Tibial artery (tissue), 4 donors: ENCODE results near the gene PHKB.

ENCODE experiments used
- DNase-seq, 2 donors: peaks; one replicate each; pipeline ENCODE4 v3.0.0-alpha.2; 2019
- H3K27ac ChIP-seq, 2 donors: fragments of 200-600 bp; sonication (generic) in 1 of 2; 1 replicate in 1 of 2; 2 replicates in 1 of 2; pipeline ENCODE4 v1.5.1; 2018 to 2019; ENCODE audit warnings: mild to moderate bottlenecking in 1 of 2
- H3K27me3 ChIP-seq, 2 donors: fragments of 200-600 bp; sonication (generic) in 1 of 2; one replicate each; pipeline versions ENCODE4 v1.5.1 to v1.6.0; 2016 to 2019
- H3K36me3 ChIP-seq, 3 donors: fragments of 200-600 bp; sonication (generic) in 2 of 3; one replicate each; pipeline ENCODE4 v1.5.1; 2016 to 2019; ENCODE audit warnings: mild to moderate bottlenecking in 2 of 3
- H3K4me1 ChIP-seq, 4 donors: fragments of 200-600 bp; sonication (generic) in 2 of 4; 1 replicate in 3 of 4; 2 replicates in 1 of 4; pipeline ENCODE4 v1.5.1; 2016 to 2019
- H3K4me3 ChIP-seq, 2 donors: fragments of 200-600 bp; sonication (generic) in 1 of 2; 1 replicate in 1 of 2; 2 replicates in 1 of 2; pipeline ENCODE4 v1.5.1; 2018 to 2019; ENCODE audit warnings: mild to moderate bottlenecking in 2 of 2
- H3K9me3 ChIP-seq, 3 donors: fragments of 200-600 bp; sonication (generic) in 1 of 3; one replicate each; pipeline ENCODE4 v1.5.1; 2016 to 2019
- intact Hi-C: fragments of 100-400 bp; cut with DNase I; formaldehyde crosslinking; loops from one replicate; pipeline ENCODE4 v1.15.0; 2023; ENCODE audit warnings: low total_unique reads
- TF ChIP-seq, protein P1 (sequence below), 2 experiments: fragments of 200-600 bp in 1 of 2; fragments of 450-650 bp in 1 of 2; IDR thresholded peaks; one replicate each; pipeline ENCODE4 v1.5.1; 2017 to 2019; ENCODE audit warnings: antibody characterized with exemption in 2 of 2, mild to moderate bottlenecking in 1 of 2, moderate library complexity in 1 of 2

PHKB gene

DNA sequence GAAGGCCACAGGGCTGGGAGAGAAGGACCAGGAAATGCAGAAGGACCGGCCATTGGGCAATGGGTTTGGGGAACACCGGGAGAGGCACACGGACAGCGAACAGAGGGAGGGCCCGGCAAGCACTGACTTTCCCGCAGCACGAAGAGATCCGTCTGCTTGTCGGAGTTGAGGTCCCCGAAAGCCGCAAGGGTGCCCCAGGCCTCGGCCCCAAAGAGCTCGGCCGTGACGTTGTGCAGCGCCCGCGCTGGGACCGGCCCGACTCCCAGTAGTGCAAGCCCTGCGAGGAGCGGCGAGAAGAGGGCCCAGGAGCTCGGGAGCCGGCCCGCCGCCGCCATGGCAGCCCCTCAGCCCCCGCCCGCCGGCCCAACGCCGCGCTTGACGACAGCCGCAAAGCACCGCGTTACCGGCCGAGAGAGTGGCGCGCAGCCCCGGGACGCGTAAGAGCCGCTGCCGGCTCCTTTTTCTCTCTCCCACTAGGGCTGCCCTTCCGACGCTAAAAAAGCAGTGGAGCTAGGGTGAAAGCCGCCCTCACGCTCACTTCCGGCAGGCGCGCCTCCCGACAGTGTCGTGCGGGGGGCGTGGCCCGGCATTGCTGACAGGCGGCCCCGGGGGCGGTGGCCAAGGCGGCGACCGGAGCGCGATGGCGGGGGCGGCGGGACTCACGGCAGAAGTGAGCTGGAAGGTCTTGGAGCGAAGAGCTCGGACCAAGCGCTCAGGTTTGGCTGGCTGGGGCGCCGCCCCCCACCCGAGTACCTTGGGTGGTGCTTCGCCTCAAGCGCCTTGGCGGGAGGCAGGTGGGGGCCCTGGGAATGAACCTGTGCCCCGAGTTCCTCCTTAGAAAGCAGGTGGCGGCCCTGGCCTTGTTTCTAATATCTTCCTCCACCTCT is at the start of gene PHKB, which contains the start of gene ITFG1:
Gene PHKB, plus strand, starts transcription at position 621 of the 887 bp plus-strand sequence. Its CDS starts 20 bp downstream, at position 641.
Gene ITFG1, minus strand, starts transcription at position 353 of the 887 bp plus-strand sequence. Its CDS starts 18 bp downstream, at position 335.
- TF ChIP-seq, protein P1, sequence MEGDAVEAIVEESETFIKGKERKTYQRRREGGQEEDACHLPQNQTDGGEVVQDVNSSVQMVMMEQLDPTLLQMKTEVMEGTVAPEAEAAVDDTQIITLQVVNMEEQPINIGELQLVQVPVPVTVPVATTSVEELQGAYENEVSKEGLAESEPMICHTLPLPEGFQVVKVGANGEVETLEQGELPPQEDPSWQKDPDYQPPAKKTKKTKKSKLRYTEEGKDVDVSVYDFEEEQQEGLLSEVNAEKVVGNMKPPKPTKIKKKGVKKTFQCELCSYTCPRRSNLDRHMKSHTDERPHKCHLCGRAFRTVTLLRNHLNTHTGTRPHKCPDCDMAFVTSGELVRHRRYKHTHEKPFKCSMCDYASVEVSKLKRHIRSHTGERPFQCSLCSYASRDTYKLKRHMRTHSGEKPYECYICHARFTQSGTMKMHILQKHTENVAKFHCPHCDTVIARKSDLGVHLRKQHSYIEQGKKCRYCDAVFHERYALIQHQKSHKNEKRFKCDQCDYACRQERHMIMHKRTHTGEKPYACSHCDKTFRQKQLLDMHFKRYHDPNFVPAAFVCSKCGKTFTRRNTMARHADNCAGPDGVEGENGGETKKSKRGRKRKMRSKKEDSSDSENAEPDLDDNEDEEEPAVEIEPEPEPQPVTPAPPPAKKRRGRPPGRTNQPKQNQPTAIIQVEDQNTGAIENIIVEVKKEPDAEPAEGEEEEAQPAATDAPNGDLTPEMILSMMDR (IDR thresholded peaks at IDR 0.05), result no peak
- no peaks in the 10 kb centered on the region for H3K27me3 ChIP-seq
- H3K9me3 ChIP-seq, result no peaks in the 10 kb centered on the region
- H3K36me3 ChIP-seq, result peaks cover 0 to 13% (median 7%) of the 10 kb centered on the region in 3 donors
- intact Hi-C loops, result no loop called here
- peak within 1 kb of the TSS; percentile 76 to 97 for H3K4me3 ChIP-seq
- H3K27ac ChIP-seq, result peak within 1 kb of the TSS; percentile 86 to 98
- DNase-seq, result peak; percentile 90 to 95
- H3K4me1 ChIP-seq, result peaks cover 4 to 51% (median 31%) of the 10 kb centered on the region in 4 donors

DNA sequence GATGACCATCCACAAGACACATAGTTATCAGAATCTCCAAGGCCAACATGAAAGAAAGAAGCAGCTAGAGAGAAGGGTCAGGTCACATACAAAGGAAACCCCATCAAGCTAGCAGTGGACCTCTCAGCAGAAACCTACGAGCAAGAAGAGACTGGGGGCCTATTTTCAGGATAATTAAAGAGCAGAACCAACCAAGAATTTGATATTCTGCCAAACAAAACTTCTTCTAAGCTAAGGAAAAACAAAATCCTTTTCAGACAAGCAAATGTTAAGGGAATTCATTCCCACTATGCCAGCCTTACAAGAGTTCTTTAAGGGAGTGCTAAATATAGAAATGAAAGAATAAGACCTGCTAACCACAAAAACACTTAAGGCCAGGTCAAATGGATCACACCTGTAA is 48.1 kb upstream of the PHKB start:
- intact Hi-C loops, result no loop called here

DNA sequence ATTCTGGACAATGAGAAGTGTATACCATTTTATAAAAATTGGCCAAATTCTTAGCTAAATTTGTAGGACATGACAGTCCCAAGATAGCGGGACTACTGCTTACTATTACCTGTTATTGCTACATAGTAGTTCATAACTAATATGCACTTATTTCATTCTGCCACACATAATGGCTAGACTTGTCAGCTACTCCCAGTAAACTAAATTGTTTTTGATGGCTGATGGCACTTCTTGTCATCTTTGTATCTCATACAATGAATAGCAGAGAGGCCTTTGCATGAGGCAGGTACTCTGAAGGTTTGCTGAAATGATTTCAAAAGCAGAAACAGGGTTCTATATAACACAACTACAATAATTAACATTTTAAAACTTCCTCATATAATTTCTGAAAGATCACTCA is 44.3 kb upstream of the PHKB start:
- DNase-seq, result no peak
- intact Hi-C loops, result no loop called here
- Histone ChIP-seq H3K9me3 (no peaks in the 10 kb centered on the region), H3K27ac (no peak overlapping the region), H3K36me3 (no peaks in the 10 kb centered on the region), H3K4me3 (no peak overlapping the region), H3K27me3 (no peaks in the 10 kb centered on the region), H3K4me1 (peaks cover 0 to 26% (median 8%) of the 10 kb centered on the region in 4 donors)
- TF ChIP-seq, protein P1 (IDR thresholded peaks at IDR 0.05), result no peak

More for the DNA sequence above, 48.1 kb upstream of the PHKB start:
- Histone ChIP-seq H3K9me3 (no peaks in the 10 kb centered on the region), H3K27me3 (no peaks in the 10 kb centered on the region), H3K4me3 (no peak overlapping the region), H3K4me1 (peaks cover 0 to 26% (median 8%) of the 10 kb centered on the region in 4 donors), H3K36me3 (no peaks in the 10 kb centered on the region), H3K27ac (no peak overlapping the region)
- DNase-seq, result no peak
- TF ChIP-seq, protein P1 (IDR thresholded peaks at IDR 0.05), result no peak

DNA sequence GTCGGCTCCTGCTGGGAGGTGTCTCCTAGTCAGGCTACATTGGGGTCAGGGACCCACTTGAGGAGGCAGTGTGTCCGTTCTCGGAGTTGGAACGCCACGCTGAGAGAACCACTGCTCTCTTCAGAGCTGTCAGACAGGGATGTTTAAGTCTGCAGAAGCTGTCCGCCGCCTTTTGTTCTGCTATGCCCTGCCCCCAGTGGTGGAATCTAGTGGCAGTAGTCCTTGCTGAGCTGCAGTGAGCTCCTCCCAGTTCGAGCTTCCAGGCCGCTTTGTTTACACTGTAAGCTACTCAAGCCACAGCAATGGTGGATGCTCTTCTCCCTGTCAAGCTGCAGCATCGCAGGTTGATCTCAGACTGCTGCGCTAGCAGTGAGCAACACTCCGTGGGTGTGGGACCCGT is 36.3 kb upstream of the PHKB start:
- Histone ChIP-seq H3K9me3 (no peaks in the 10 kb centered on the region), H3K36me3 (peaks cover 24 to 29% (median 27%) of the 10 kb centered on the region in 3 donors), H3K27ac (no peak overlapping the region), H3K27me3 (no peaks in the 10 kb centered on the region), H3K4me3 (no peak overlapping the region), H3K4me1 (no peaks in the 10 kb centered on the region)
- intact Hi-C loops, result no loop called here
- TF ChIP-seq, protein P1 (IDR thresholded peaks at IDR 0.05), result no peak
- DNase-seq, result no peak

DNA sequence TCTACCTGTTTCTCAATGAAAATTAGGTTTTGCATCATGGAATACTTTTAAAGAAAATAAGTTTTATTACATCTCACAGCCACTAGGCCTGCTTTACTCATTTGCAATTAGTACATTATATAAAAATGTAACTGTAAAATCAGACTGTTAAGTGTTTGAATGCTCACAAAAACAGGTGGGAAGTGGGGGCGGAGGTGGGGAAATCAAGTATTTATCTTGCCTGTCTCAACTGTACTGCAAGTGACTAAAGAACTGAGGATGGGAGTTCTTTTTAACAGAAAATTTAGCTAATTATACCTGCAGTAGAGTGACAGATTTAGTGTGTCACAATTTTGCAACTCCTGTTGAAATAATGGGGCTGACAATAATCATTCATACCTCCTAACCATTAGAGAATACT is 34.3 kb upstream of the PHKB start:
- no peak for DNase-seq
- no peak overlapping the region for H3K27ac ChIP-seq
- no peaks in the 10 kb centered on the region for H3K9me3 ChIP-seq
- intact Hi-C loops, result no loop called here
- H3K4me1 ChIP-seq, result no peaks in the 10 kb centered on the region
- TF ChIP-seq, protein P1 (IDR thresholded peaks at IDR 0.05), result no peak
- H3K4me3 ChIP-seq, result no peak overlapping the region
- H3K27me3 ChIP-seq, result no peaks in the 10 kb centered on the region
- peaks cover 24 to 29% (median 27%) of the 10 kb centered on the region in 3 donors for H3K36me3 ChIP-seq
